ENCODE results near the gene ENDOD1.

ENDOD1 gene

GRCh38 chr11:95076981-95077380 lies 12.7 kb upstream of the ENDOD1 start:
- DNase-seq = no peak

DNA sequence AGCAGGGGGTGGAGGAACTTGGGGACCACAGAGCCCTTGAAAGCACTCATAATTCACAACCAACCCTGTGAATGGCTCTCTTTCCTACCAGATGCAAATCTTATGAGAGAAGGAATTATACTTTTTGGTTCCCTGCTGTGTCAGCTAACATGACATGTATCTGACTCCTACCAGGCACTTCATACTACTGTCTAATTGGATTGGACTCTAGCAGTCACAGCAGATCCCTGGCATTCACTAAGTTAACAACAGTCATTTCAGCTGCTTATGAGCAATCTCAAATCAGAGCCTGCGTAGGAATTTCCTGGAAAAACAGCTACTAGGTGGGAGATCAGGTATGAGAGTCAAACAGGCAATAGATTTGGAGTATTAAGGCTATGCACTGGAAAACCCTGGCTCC lies 11.1 kb upstream of the ENDOD1 start:
- DNase-seq = no peak

DNA sequence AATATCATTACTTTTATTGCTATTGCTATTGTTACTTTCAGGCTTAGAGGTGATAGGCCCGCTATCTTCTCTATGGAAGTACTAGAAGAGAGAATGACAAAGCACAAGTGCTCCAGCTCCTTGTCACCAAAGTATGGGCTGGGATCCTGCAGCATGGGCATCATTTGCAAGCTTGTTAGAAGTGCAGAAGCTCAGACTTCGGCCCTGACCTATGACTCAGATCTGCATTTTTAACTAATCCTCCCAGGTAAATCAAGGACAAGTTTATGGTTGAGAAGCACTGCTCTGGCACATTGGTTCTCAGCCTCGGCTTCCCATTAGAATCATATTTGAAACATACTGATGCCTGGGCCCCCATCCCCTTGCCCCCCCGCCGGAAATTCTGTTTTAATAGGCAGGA lies 8.6 kb upstream of the ENDOD1 start:
- DNase-seq = no peak

- no peak for DNase-seq
Measured at GRCh38 chr11:95081412-95081811, 8.2 kb upstream of the ENDOD1 start.

DNA sequence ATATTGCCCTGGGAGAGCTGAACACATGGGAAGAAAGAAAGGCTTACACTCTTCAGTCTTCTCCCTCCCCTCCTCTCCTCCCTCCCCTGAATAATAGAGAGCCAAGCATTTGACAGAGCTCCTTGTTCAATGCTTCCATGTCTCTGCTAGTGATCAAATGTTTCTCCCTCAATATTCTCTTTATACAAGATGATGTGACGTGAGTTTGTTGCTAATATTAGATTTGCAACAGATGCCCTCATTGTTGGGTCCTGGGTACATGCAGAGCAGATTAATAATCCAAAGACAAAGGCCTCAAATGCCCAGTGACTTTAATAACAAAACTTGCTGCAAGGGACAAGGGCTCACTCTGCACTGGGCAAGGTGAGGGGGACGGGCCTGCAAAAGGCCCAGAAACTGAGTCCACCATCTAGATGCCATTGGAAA lies 7.1 kb upstream of the ENDOD1 start:
- DNase-seq = no peak

- peak; percentile 63 to 65 for DNase-seq
Measured at GRCh38 chr11:95084509-95084908, 5.1 kb upstream of the ENDOD1 start.

GRCh38 chr11:95085117-95085816 lies 4.4 kb upstream of the ENDOD1 start:
- DNase-seq = no peak

DNA sequence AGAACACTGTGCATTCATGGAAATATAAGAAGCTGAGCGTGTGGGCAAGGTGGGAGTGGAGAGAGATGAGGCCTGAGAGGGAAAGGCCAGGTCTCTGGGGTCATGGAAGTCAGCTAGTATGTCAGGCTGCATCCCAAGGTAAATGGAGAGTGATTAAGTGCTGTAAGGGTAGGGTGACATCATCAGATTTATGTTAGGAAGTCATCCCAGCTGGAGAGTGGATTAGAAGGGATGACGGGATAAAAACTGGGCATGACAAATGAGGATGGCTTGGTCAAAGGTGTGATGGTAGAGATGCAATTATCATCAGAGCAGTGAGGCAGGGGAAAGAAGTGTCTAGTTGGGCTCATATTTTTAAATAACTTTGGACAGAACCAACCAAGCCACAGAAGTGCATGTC lies 3.5 kb upstream of the ENDOD1 start:
- no peak for DNase-seq

DNA sequence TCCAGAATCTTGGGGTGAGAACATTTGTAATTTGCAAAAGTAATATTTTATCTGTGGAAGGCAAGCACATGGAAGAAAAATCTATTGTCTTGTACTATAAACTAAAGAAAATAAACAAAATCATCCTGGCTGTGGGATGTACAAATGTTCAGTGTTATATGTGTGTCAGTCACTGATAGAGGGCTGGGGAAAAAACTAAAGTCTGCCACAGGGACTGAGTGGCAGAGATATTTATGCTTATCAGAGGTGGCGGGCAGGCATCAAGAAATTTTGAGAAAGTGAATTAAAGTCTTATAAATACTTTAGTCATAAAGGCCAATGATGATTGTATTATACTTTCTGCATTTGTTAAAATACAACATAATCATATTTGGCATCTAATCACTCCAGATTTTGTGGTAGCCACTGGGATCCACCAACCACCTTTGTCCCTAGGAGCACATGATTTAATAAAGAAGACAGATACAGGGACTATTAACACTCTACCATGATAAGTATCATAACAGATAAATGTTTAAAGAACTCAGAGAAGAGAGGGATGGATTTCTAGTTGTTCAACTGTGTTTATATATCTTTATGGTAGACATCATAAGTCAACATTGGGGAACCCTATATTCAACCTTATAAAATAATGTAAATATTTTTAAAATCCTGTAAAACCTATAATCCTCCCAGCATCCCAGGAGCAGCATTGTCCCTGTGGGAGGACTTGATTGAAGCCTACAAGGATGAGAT lies 2.6 kb upstream of the ENDOD1 start:
- no peak for DNase-seq

- no peak for DNase-seq
Measured at GRCh38 chr11:95088946-95089619, 563 bp upstream of the ENDOD1 start.

- DNase-seq = no peak
Measured at GRCh38 chr11:95091663-95092180, 2.1 kb downstream of the ENDOD1 start.

- DNase-seq = peak; percentile 40 to 59
Measured at GRCh38 chr11:95092549-95093324, 3.1 kb downstream of the ENDOD1 start.

DNA sequence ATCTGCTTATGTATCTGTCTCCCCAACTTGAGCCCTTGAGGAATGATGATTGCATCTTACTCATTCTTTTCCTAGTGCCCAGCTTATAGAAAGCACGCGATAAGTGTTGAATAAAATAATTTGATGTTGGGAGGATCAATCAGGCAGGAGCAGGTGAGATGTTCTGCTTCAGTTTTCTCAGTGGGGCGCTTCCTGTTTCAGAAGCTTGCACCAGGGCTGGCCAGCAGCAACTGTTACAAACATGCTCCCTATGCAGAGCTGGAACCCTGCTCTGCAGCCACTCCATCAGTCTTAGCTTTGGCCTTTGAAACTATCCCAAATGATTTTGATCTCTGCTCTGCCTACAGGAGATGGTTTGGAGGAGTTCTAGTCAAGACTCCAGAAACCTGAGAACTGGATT lies 3.9 kb downstream of the ENDOD1 start:
- DNase-seq = no peak

DNA sequence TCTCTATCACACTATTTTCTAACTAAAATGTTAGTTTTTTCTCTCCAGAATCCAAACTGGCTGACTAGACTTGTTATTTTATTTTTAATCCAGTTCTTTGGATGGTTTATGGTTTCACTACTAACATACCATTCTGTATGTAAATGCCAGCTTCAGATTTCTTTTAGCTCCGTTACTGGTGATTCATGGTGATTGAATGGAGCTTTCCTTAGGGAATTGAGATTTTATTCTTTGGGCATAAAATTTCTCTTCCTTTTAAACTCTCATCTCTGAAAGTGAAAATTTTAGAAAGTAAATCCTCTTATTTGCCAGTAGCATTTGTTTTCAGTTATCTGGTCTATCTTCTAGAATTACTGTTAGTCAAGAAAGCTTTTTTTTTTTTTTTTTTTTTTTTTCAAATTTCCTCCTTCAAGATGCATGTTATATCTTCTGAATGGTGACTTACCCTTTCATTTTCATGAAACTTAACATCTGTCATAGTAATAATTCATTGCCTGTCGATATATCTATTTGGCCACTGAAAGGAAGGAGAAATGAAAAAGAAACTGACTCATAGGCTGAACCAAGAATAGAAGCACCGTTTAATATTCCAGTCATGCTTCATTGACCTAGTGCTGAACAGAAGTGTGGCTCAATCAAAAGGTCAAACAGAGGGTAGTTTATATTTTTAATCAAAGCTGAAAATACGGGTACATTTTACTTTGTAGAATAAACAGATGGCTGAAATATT lies 6.4 kb downstream of the ENDOD1 start:
- DNase-seq = no peak

DNA sequence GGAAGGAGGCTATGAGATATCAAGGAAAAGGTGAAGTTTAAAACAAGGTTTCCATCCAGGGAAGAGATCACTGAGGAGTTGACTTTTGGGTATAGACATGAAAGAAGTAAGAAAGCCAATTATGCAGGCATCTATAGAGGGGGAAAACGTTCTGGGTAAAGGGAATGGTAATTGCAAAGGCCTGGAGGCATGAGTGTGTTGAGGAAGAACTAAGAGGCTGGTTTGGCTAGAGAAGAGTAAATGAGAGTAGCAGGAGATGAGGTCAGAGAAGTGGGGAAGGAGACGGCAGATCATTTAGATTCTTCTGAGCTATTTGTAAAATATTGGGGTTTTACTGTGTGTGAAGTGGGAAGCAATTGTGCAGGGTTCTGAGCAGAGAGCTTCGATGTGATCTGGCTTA lies 7.6 kb downstream of the ENDOD1 start:
- no peak for DNase-seq

GRCh38 chr11:95098826-95099225 lies 9.2 kb downstream of the ENDOD1 start:
- DNase-seq = no peak

DNA sequence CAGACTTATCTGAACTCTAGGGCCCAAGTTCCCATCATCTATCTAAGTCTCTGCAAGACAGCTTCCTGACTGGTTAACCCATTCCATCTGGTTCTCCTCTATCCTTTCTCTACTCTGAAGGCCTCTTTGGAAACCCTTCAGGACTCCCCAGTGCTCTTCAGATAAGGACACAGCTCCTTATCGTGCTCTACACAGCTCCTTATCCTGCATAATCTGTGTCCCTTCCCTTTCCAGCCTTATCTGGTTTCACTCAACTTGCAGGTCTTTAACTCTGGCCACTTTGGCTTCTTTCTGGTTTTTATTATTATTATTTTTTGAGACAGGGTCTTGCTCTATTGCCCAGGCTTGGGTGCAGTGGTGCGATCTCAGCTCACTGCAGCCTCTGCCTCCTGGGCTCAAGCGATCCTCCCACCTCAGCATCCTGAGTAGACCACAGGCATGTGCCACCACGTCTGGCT lies 10.6 kb downstream of the ENDOD1 start:
- no peak for DNase-seq

- no peak for DNase-seq
Measured at GRCh38 chr11:95100856-95101507, 11.3 kb downstream of the ENDOD1 start.

DNA sequence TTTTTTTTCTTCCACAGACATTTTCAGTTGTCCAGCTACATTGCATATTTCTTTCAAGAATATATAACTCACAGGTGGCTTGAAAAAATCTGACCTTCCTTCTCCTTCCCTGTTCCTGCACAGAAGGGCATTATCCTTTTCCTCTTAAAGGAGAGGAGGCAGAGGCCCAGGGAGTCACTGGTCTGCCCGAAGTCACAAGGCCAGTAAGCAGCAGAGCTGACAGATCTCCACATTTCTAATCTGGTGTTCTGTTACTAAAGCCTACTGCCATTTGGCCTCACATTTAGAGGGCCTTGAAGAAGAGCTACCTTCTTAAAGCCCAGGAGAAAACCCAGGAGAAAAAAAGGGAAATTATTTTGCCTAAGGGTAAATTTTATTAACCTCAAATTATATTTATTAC lies 12.3 kb downstream of the ENDOD1 start:
- DNase-seq = no peak

GRCh38 chr11:95102733-95103132 lies 13.1 kb downstream of the ENDOD1 start:
- no peak for DNase-seq

- DNase-seq = no peak
Measured at GRCh38 chr11:95103701-95104100, 14.1 kb downstream of the ENDOD1 start.
